ENCODE results near the gene CFAP107. TPM values are rescaled to one million over a fixed set of nuclear protein-coding genes. Genes with fewer than 3 reads are reported as not detected.

CFAP107 gene
- total RNA-seq, 1 donor from 2014 or later = not detected

DNA sequence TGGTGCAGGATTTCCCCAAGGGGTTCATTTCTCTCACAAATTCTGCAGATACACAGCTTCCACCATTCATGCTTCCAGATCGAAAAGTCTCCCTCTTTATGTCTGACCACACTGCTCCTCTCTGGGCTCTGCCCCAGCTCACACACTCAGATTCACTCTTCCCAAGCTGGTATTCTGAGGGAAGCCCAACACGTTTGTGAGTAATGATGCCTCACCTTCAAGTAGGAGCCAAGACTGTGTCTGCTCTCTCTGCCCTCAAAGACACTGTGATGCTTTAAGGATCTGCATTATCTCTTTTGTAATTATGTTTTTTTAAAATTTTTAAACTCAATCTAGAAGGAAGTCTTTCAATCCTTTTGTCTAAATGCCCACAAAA lies 65.4 kb downstream of the CFAP107 start:
- H3F3A ChIP-seq (ENCODE audit: low read depth) = no peaks in the 10 kb centered on the region
- peaks cover 6% of the 10 kb centered on the region for H3K9me3 Mint-ChIP-seq

More for the DNA sequence above, 65.4 kb downstream of the CFAP107 start:
- Mint-ChIP-seq H3K27me3 (ENCODE audit: insufficient read depth, low read depth) (peaks cover 10% of the 10 kb centered on the region), H3K36me3 (no peaks in the 10 kb centered on the region), H3K4me1 (no peaks in the 10 kb centered on the region), H3K4me3 (no peak overlapping the region), H3K27ac (no peak overlapping the region)
- H3K4me3 ChIP-seq = no peak overlapping the region
- no peak for DNase-seq (ENCODE audit: low spot score)
- no peaks in the 10 kb centered on the region for H4K20me1 ChIP-seq (ENCODE audit: low read depth)
- no peak overlapping the region for H3K9ac ChIP-seq
- no peak overlapping the region for H3K27ac ChIP-seq
- no peak overlapping the region for H3K4me2 ChIP-seq
- no peaks in the 10 kb centered on the region for H3K27me3 ChIP-seq
- no peak overlapping the region for H2AFZ ChIP-seq (replicated peaks)
- H3K36me3 ChIP-seq = no peaks in the 10 kb centered on the region
- no peaks in the 10 kb centered on the region for H3K79me2 ChIP-seq (ENCODE audit: low read depth)
- H3K9me3 ChIP-seq (ENCODE audit: low read depth) = no peaks in the 10 kb centered on the region
- TF ChIP-seq, protein P1, sequence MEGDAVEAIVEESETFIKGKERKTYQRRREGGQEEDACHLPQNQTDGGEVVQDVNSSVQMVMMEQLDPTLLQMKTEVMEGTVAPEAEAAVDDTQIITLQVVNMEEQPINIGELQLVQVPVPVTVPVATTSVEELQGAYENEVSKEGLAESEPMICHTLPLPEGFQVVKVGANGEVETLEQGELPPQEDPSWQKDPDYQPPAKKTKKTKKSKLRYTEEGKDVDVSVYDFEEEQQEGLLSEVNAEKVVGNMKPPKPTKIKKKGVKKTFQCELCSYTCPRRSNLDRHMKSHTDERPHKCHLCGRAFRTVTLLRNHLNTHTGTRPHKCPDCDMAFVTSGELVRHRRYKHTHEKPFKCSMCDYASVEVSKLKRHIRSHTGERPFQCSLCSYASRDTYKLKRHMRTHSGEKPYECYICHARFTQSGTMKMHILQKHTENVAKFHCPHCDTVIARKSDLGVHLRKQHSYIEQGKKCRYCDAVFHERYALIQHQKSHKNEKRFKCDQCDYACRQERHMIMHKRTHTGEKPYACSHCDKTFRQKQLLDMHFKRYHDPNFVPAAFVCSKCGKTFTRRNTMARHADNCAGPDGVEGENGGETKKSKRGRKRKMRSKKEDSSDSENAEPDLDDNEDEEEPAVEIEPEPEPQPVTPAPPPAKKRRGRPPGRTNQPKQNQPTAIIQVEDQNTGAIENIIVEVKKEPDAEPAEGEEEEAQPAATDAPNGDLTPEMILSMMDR (IDR thresholded peaks at IDR 0.05) = no peak
- TF ChIP-seq EZH2phosphoT487 (IDR thresholded peaks at IDR 0.05) (no peak), EZH2 (IDR thresholded peaks at IDR 0.05) (no peak)
- no peaks in the 10 kb centered on the region for H3K4me1 ChIP-seq

Other genes starting within 250 kb of the CFAP107 start
- gene DHRS3, start 128.0 kb upstream of the CFAP107 start, total RNA-seq (ENCODE audit: low replicate concordance) = 2.5 and 4.3 TPM in 2 replicates
- not detected in 2 replicates for gene AADACL4, start 102.1 kb upstream of the CFAP107 start, total RNA-seq (ENCODE audit: low replicate concordance)
- not detected in 2 replicates for gene AADACL3, start 30.1 kb upstream of the CFAP107 start, total RNA-seq (ENCODE audit: low replicate concordance)
- gene PRAMEF12, start 27.5 kb downstream of the CFAP107 start, total RNA-seq (ENCODE audit: low replicate concordance) = not detected in 2 replicates
- gene PRAMEF1, start 45.2 kb downstream of the CFAP107 start, total RNA-seq (ENCODE audit: low replicate concordance) = not detected in 2 replicates
- not detected in 2 replicates for gene PRAMEF11, start 85.2 kb downstream of the CFAP107 start, total RNA-seq (ENCODE audit: low replicate concordance)
- gene HNRNPCL1, start 102.5 kb downstream of the CFAP107 start, total RNA-seq (ENCODE audit: low replicate concordance) = not detected in 2 replicates
- gene PRAMEF2, start 110.9 kb downstream of the CFAP107 start, total RNA-seq (ENCODE audit: low replicate concordance) = not detected in 2 replicates
- not detected in 2 replicates for gene PRAMEF4, start 140.0 kb downstream of the CFAP107 start, total RNA-seq (ENCODE audit: low replicate concordance)
- not detected in 2 replicates for gene PRAMEF10, start 152.1 kb downstream of the CFAP107 start, total RNA-seq (ENCODE audit: low replicate concordance)
- gene PRAMEF7, start 170.4 kb downstream of the CFAP107 start, total RNA-seq (ENCODE audit: low replicate concordance) = not detected in 2 replicates
- gene PRAMEF6, start 201.4 kb downstream of the CFAP107 start, total RNA-seq (ENCODE audit: low replicate concordance) = not detected in 2 replicates